ENCODE measurements around the gene CD22. TPM values are rescaled to one million over a fixed set of nuclear protein-coding genes. Genes with fewer than 3 reads are reported as not detected.
A peak's percentile ranks its signal among the peaks of the same experiment; 100 is the strongest.

The CD22 gene
- total and polyA plus RNA-seq, 2 of the 13 experiments (the other 11 are each of a cell fraction or from before 2014, with no cell fraction given): 0.71 to 1.7 TPM

- TF ChIP-seq PRDM15 (CRISPR knock-in tag; IDR thresholded peaks at IDR 0.05): peak; percentile 51; the same call in 1 of the 2 replicates
- no peak for TF ChIP-seq ZBTB42 (CRISPR knock-in tag; IDR thresholded peaks at IDR 0.05)
- TF ChIP-seq CHD2 (IDR thresholded peaks at IDR 0.05; ENCODE audit: low read depth, low read length): no peak
- no peak for TF ChIP-seq DDIT3 (CRISPR knock-in tag; IDR thresholded peaks at IDR 0.05)
- no peak for TF ChIP-seq TCF7 (IDR thresholded peaks at IDR 0.05; ENCODE audit: low read depth)
- TF ChIP-seq ZNF850 (CRISPR knock-in tag; conservative IDR thresholded peaks at IDR 0.05): no peak
- peak; percentile 36; the same call in 1 of the 2 replicates for TF ChIP-seq ZBTB20 (CRISPR knock-in tag; IDR thresholded peaks at IDR 0.05; ENCODE audit: borderline replicate concordance, low read depth)
- TF ChIP-seq ZSCAN25 (CRISPR knock-in tag; IDR thresholded peaks at IDR 0.05): no peak
- TF ChIP-seq ATF7-NPFF (CRISPR knock-in tag; IDR thresholded peaks at IDR 0.05; ENCODE audit: low read depth): no peak
- TF ChIP-seq ESRRA (CRISPR knock-in tag; IDR thresholded peaks at IDR 0.05; ENCODE audit: low read depth): no peak
- no peak for TF ChIP-seq ZSCAN21 (CRISPR knock-in tag; IDR thresholded peaks at IDR 0.05; ENCODE audit: borderline replicate concordance)
- no peak for TF ChIP-seq TGIF2 (CRISPR knock-in tag; IDR thresholded peaks at IDR 0.05)
- no peak for TF ChIP-seq THAP11 (CRISPR knock-in tag; IDR thresholded peaks at IDR 0.05)
- no peak for TF ChIP-seq ZNF572 (CRISPR knock-in tag; IDR thresholded peaks at IDR 0.05)
- TF ChIP-seq NAIF1 (CRISPR knock-in tag; IDR thresholded peaks at IDR 0.05; ENCODE audit: borderline replicate concordance): no peak
- TF ChIP-seq ZNF343 (CRISPR knock-in tag; IDR thresholded peaks at IDR 0.05): no peak
- TF ChIP-seq TSC22D2 (CRISPR knock-in tag; IDR thresholded peaks at IDR 0.05; ENCODE audit: borderline replicate concordance): no peak
- TF ChIP-seq ETS1 (CRISPR knock-in tag; IDR thresholded peaks at IDR 0.05): no peak
- no peak for TF ChIP-seq SCMH1 (CRISPR knock-in tag; IDR thresholded peaks at IDR 0.05; ENCODE audit: borderline replicate concordance)
- no peak for TF ChIP-seq ZNF652 (CRISPR knock-in tag; IDR thresholded peaks at IDR 0.05; ENCODE audit: borderline replicate concordance, low read depth)
- peak; percentile 81; the same call in 1 of the 2 replicates for TF ChIP-seq MED1 (CRISPR knock-in tag; IDR thresholded peaks at IDR 0.05)
- TF ChIP-seq E2F2 (CRISPR knock-in tag; IDR thresholded peaks at IDR 0.05; ENCODE audit: borderline replicate concordance): no peak
- TF ChIP-seq CC2D1A (CRISPR knock-in tag; IDR thresholded peaks at IDR 0.05): no peak
- TF ChIP-seq SUZ12 (IDR thresholded peaks at IDR 0.05; ENCODE audit: low read depth, low read length): no peak
- TF ChIP-seq NCOA1 (CRISPR knock-in tag; IDR thresholded peaks at IDR 0.05): no peak; the same call in 1 of the 2 replicates
- no peak for TF ChIP-seq RFX1 (IDR thresholded peaks at IDR 0.05)
- no peak for TF ChIP-seq U2AF1 (optimal IDR thresholded peaks at IDR 0.05; ENCODE audit: low read depth, low read length)
Observed at GRCh38 chr19:35389192-35389861, 60.3 kb downstream of the CD22 start (continued).

Measured in HepG2 (cell line).